HG03064 (cell line): Measurements from ENCODE around the gene EEF1AKMT1.

Source experiments
- ATAC-seq: cut with Tn5 transposase; IDR thresholded peaks from one replicate; pipeline ENCODE4 v1.9.1; 2021; ENCODE audit warnings: low read depth; ENCODE audit not compliant: unreplicated experiment

EEF1AKMT1 gene

GRCh38 chr13:20773194-20774080 lies at the start of gene EEF1AKMT1:
EEF1AKMT1 (minus strand) TSS chr13:20773961; CDS start chr13:20757598, 16,363 bp downstream.
- ATAC-seq, result peak; percentile 81

- no peak for ATAC-seq
Measured at GRCh38 chr13:20823071-20823470, 49.3 kb upstream of the EEF1AKMT1 start.

GRCh38 chr13:20822406-20822805 lies 48.6 kb upstream of the EEF1AKMT1 start:
- no peak for ATAC-seq

GRCh38 chr13:20819715-20820114 lies 46.0 kb upstream of the EEF1AKMT1 start:
- ATAC-seq, result no peak

- no peak for ATAC-seq
Measured at GRCh38 chr13:20815464-20815863, 41.7 kb upstream of the EEF1AKMT1 start.

- ATAC-seq, result no peak
Measured at GRCh38 chr13:20814224-20814910, 40.6 kb upstream of the EEF1AKMT1 start.

- no peak for ATAC-seq
Measured at GRCh38 chr13:20812890-20813289, 39.1 kb upstream of the EEF1AKMT1 start.

- no peak for ATAC-seq
Measured at GRCh38 chr13:20810808-20811207, 37.0 kb upstream of the EEF1AKMT1 start.

GRCh38 chr13:20808874-20809273 lies 35.1 kb upstream of the EEF1AKMT1 start:
- no peak for ATAC-seq

GRCh38 chr13:20803180-20803965 lies 29.6 kb upstream of the EEF1AKMT1 start:
- ATAC-seq, result no peak

GRCh38 chr13:20801707-20802106 lies 27.9 kb upstream of the EEF1AKMT1 start:
- ATAC-seq, result no peak

- ATAC-seq, result no peak
Measured at GRCh38 chr13:20799726-20800416, 26.1 kb upstream of the EEF1AKMT1 start.

- no peak for ATAC-seq
Measured at GRCh38 chr13:20798027-20798426, 24.3 kb upstream of the EEF1AKMT1 start.

GRCh38 chr13:20796791-20797508 lies 23.2 kb upstream of the EEF1AKMT1 start:
- ATAC-seq, result no peak

GRCh38 chr13:20789665-20790064 lies 15.9 kb upstream of the EEF1AKMT1 start:
- no peak for ATAC-seq

- no peak for ATAC-seq
Measured at GRCh38 chr13:20788312-20788711, 14.6 kb upstream of the EEF1AKMT1 start.

- ATAC-seq, result no peak
Measured at GRCh38 chr13:20787180-20787579, 13.4 kb upstream of the EEF1AKMT1 start.

GRCh38 chr13:20782116-20782708 lies 8.5 kb upstream of the EEF1AKMT1 start:
- no peak for ATAC-seq

- no peak for ATAC-seq
Measured at GRCh38 chr13:20780317-20780716, 6.6 kb upstream of the EEF1AKMT1 start.
